ENCODE data around the gene STK16.

GRCh38 chr2:219274361-219274921 lies 29.2 kb downstream of the STK16 start:
- TF ChIP-seq, protein P1, sequence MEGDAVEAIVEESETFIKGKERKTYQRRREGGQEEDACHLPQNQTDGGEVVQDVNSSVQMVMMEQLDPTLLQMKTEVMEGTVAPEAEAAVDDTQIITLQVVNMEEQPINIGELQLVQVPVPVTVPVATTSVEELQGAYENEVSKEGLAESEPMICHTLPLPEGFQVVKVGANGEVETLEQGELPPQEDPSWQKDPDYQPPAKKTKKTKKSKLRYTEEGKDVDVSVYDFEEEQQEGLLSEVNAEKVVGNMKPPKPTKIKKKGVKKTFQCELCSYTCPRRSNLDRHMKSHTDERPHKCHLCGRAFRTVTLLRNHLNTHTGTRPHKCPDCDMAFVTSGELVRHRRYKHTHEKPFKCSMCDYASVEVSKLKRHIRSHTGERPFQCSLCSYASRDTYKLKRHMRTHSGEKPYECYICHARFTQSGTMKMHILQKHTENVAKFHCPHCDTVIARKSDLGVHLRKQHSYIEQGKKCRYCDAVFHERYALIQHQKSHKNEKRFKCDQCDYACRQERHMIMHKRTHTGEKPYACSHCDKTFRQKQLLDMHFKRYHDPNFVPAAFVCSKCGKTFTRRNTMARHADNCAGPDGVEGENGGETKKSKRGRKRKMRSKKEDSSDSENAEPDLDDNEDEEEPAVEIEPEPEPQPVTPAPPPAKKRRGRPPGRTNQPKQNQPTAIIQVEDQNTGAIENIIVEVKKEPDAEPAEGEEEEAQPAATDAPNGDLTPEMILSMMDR (IDR thresholded peaks at IDR 0.05 in 8 of 11, conservative IDR thresholded peaks at IDR 0.05 in 3 of 11) = no peak
- no peak for TF ChIP-seq POLR2A (IDR thresholded peaks at IDR 0.05)
